H1 (cell line): ENCODE results near the gene SF3B3. TPM values are rescaled to one million over a fixed set of nuclear protein-coding genes. Genes with fewer than 3 reads are reported as not detected.

Experiments used
- CTCF ChIA-PET: fragments of 300-600 bp; sonication (Branson Sonifier 250); formaldehyde crosslinking; loops from one replicate; lab custom pipeline; 2021; ENCODE audit not compliant: partially characterized antibody; lab: Charles Lee
- POLR2A ChIA-PET: fragments of 300-600 bp; sonication (Branson Sonifier 250); formaldehyde crosslinking; loops from one replicate; lab custom pipeline; 2021; ENCODE audit warnings: inconsistent platforms; ENCODE audit not compliant: partially characterized antibody; lab: Charles Lee
- DNase-seq, 2 experiments: peaks; one replicate each; pipeline versions ENCODE4 v3.0.0 to v3.0.0-alpha.2; 2010 to 2022; ENCODE audit warnings: low spot score in 2 of 2, low read depth in 1 of 2, mixed read lengths in 1 of 2
- FAIRE-seq: peaks from 2 replicates; lab custom pipeline; 2011; peaks lifted over from hg19 to GRCh38; lab: Jason Lieb, UNC
- H2AFZ ChIP-seq: 2 replicates; pipeline ENCODE4 v1.8.1; 2012; ENCODE audit warnings: low read length, inconsistent platforms
- H2AK5ac ChIP-seq: 2 replicates; pipeline ENCODE4 v1.6.1; 2013; ENCODE audit warnings: low read depth, low read length
- H2BK120ac ChIP-seq: replicated peaks from 2 replicates; pipeline ENCODE3; 2013; ENCODE audit warnings: low read depth, low read length, inconsistent platforms
- H2BK12ac ChIP-seq: 2 replicates; pipeline ENCODE4 v1.6.1; 2013; ENCODE audit warnings: low read depth, low read length
- H2BK15ac ChIP-seq: 2 replicates; pipeline ENCODE4 v1.6.1; 2013; ENCODE audit warnings: low read length
- H2BK20ac ChIP-seq: 2 replicates; pipeline ENCODE4 v1.6.1; 2013; ENCODE audit warnings: low read length
- H2BK5ac ChIP-seq: 2 replicates; pipeline ENCODE4 v1.6.1; 2013; ENCODE audit warnings: low read depth, low read length
- H3K14ac ChIP-seq: 2 replicates; pipeline ENCODE4 v1.6.1; 2013; ENCODE audit warnings: inconsistent platforms; ENCODE audit not compliant: insufficient read length
- H3K18ac ChIP-seq: 2 replicates; pipeline ENCODE4 v1.6.1; 2013; ENCODE audit warnings: low read length; ENCODE audit errors: extremely low read depth
- H3K23ac ChIP-seq: 2 replicates; pipeline ENCODE4 v1.6.1; 2013; ENCODE audit warnings: inconsistent platforms; ENCODE audit not compliant: insufficient read length
- H3K23me2 ChIP-seq: 2 replicates; pipeline ENCODE4 v1.6.1; 2013; ENCODE audit warnings: low read depth, low read length
- H3K27ac ChIP-seq: 2 replicates; pipeline ENCODE4 v1.6.1; 2011; ENCODE audit warnings: low read depth, low read length, inconsistent platforms
- H3K27me3 ChIP-seq, 4 experiments: replicated peaks in 1 of 4; 1 replicate in 1 of 4; 2 replicates in 3 of 4; pipeline versions ENCODE4 v1.6.1 to v1.8.1; 2011 to 2013; ENCODE audit warnings: low read length in 3 of 4, mild to moderate bottlenecking in 3 of 4, inconsistent platforms in 2 of 4, mixed read lengths in 2 of 4, moderate library complexity in 1 of 4; ENCODE audit not compliant: control insufficient read depth in 3 of 4, insufficient read depth in 3 of 4; ENCODE audit errors: extremely low read depth in 1 of 4
- H3K36me3 ChIP-seq, 4 experiments: 2 replicates each; pipeline versions ENCODE4 v1.6.1 to v1.8.1; 2011 to 2013; ENCODE audit warnings: mild to moderate bottlenecking in 4 of 4, low read length in 3 of 4, moderate library complexity in 2 of 4, control low read depth in 1 of 4, inconsistent platforms in 1 of 4; ENCODE audit not compliant: insufficient read depth in 4 of 4, control insufficient read depth in 2 of 4
- H3K4ac ChIP-seq: replicated peaks from 2 replicates; pipeline ENCODE3; 2013; ENCODE audit warnings: low read length, low read depth, mixed read lengths, inconsistent platforms; ENCODE audit not compliant: insufficient read length
- H3K4me1 ChIP-seq, 4 experiments: replicated peaks in 1 of 4; 1 replicate in 1 of 4; 2 replicates in 3 of 4; pipeline versions ENCODE4 v1.6.1 to v1.8.1; 2011 to 2013; ENCODE audit warnings: low read length in 3 of 4, inconsistent platforms in 2 of 4, mixed read lengths in 1 of 4; ENCODE audit not compliant: insufficient read depth in 4 of 4, control insufficient read depth in 3 of 4
- H3K4me2 ChIP-seq, 2 experiments: 2 replicates each; pipeline versions ENCODE4 v1.6.1 to v1.8.1; 2011 to 2013; ENCODE audit warnings: low read depth in 2 of 2, low read length in 2 of 2, control low read depth in 1 of 2, inconsistent platforms in 1 of 2, mild to moderate bottlenecking in 1 of 2; ENCODE audit not compliant: insufficient read depth in 1 of 2
- H3K4me3 ChIP-seq, 4 experiments: fragments of 200-600, 300-600 bp in 1 of 4; sonication (generic), shearing (Covaris generic), sonication (Bioruptor Twin) in 1 of 4; 2 replicates each; pipeline versions ENCODE4 v1.5.1 to v1.8.1; 2011 to 2016; ENCODE audit warnings: low read length in 4 of 4, low read depth in 3 of 4, control low read depth in 2 of 4, inconsistent platforms in 2 of 4, mild to moderate bottlenecking in 2 of 4, mixed read lengths in 1 of 4, moderate library complexity in 1 of 4; ENCODE audit not compliant: insufficient read depth in 2 of 4; ENCODE audit errors: extremely low read depth in 1 of 4
- H3K56ac ChIP-seq: replicated peaks from 2 replicates; pipeline ENCODE3; 2013; ENCODE audit warnings: low read depth, mild to moderate bottlenecking, mixed read lengths, low read length, inconsistent platforms; ENCODE audit not compliant: insufficient read length
- H3K79me1 ChIP-seq: 2 replicates; pipeline ENCODE4 v1.6.1; 2013; ENCODE audit warnings: low read depth, low read length, control low read depth
- H3K79me2 ChIP-seq, 2 experiments: 2 replicates each; pipeline versions ENCODE4 v1.6.1 to v1.8.1; 2012 to 2013; ENCODE audit warnings: low read length in 2 of 2, mild to moderate bottlenecking in 2 of 2, inconsistent platforms in 1 of 2; ENCODE audit not compliant: insufficient read depth in 2 of 2, control insufficient read depth in 1 of 2
- H3K9ac ChIP-seq, 4 experiments: replicated peaks in 1 of 4; 1 replicate in 1 of 4; 2 replicates in 3 of 4; pipeline versions ENCODE4 v1.6.1 to v1.8.1; 2011 to 2013; ENCODE audit warnings: low read depth in 3 of 4, low read length in 3 of 4, control low read depth in 2 of 4, mild to moderate bottlenecking in 2 of 4, moderate library complexity in 2 of 4, inconsistent platforms in 1 of 4; ENCODE audit errors: extremely low read depth in 1 of 4
- H3K9me3 ChIP-seq, 2 experiments: 2 replicates each; pipeline versions ENCODE4 v1.6.1 to v1.8.1; 2012 to 2013; ENCODE audit warnings: mild to moderate bottlenecking in 2 of 2, moderate library complexity in 2 of 2, control low read depth in 1 of 2, inconsistent platforms in 1 of 2, low read depth in 1 of 2, low read length in 1 of 2, mixed read lengths in 1 of 2; ENCODE audit not compliant: insufficient read depth in 2 of 2
- H4K20me1 ChIP-seq, 2 experiments: replicated peaks in 1 of 2; 2 replicates each; pipeline versions ENCODE3 to v1.8.1; 2011 to 2013; ENCODE audit warnings: inconsistent platforms in 2 of 2, low read length in 2 of 2, mild to moderate bottlenecking in 1 of 2; ENCODE audit not compliant: insufficient read depth in 2 of 2, control insufficient read depth in 1 of 2
- H4K5ac ChIP-seq: 2 replicates; pipeline ENCODE4 v1.6.1; 2013; ENCODE audit warnings: low read length, low read depth, mixed read lengths, inconsistent platforms; ENCODE audit not compliant: insufficient read length
- H4K8ac ChIP-seq: 2 replicates; pipeline ENCODE4 v1.8.0; 2013; ENCODE audit warnings: mild to moderate bottlenecking, moderate library complexity, low read length, inconsistent platforms; ENCODE audit not compliant: insufficient read depth; ENCODE audit errors: extremely low read depth
- H4K91ac ChIP-seq: replicated peaks from 2 replicates; pipeline ENCODE3; 2013; ENCODE audit warnings: low read length, mixed read lengths, inconsistent platforms; ENCODE audit not compliant: insufficient read length
- ASH2L ChIP-seq: fragments of 200-600, 300-600 bp; sonication (generic); IDR thresholded peaks from one replicate; pipeline ENCODE4 v1.7.1; 2017; ENCODE audit warnings: low read length
- CEBPB ChIP-seq: IDR thresholded peaks from 2 replicates; pipeline ENCODE4 v1.6.1; 2012; ENCODE audit warnings: low read depth, low read length
- CHD2 ChIP-seq: IDR thresholded peaks from 2 replicates; pipeline ENCODE4 v1.6.1; 2012; ENCODE audit warnings: low read length, improper control_type of control experiment
- EZH2 ChIP-seq: fragments of 200-600 bp; sonication (generic); IDR thresholded peaks from 2 replicates; pipeline ENCODE4 v1.7.1; 2012; ENCODE audit warnings: low read depth, mild to moderate bottlenecking, moderate library complexity, low read length, inconsistent platforms; ENCODE audit not compliant: severe bottlenecking
- FOSL1 ChIP-seq: IDR thresholded peaks from 2 replicates; pipeline ENCODE4 v1.6.1; 2011; ENCODE audit warnings: mild to moderate bottlenecking, low read depth, low read length, moderate library complexity; ENCODE audit not compliant: insufficient read depth
- GTF2F1 ChIP-seq: IDR thresholded peaks from 2 replicates; pipeline ENCODE4 v1.6.1; 2012; ENCODE audit warnings: low read depth, low read length, improper control_type of control experiment, borderline replicate concordance
- KDM1A ChIP-seq: fragments of 200-600, 300-600 bp; sonication (generic); IDR thresholded peaks from 2 replicates; pipeline ENCODE4 v1.7.1; 2016; ENCODE audit warnings: mild to moderate bottlenecking, low read length, borderline replicate concordance
- RBBP5 ChIP-seq: IDR thresholded peaks from 2 replicates; pipeline ENCODE4 v1.7.1; 2012; ENCODE audit warnings: low read depth, mild to moderate bottlenecking, inconsistent platforms, low read length, moderate library complexity, borderline replicate concordance
- RXRA ChIP-seq: IDR thresholded peaks from 2 replicates; pipeline ENCODE4 v1.6.1; 2011; ENCODE audit warnings: low read depth, mild to moderate bottlenecking, low read length, moderate library complexity; ENCODE audit not compliant: insufficient read depth
- SIN3A ChIP-seq, 2 experiments: IDR thresholded peaks in 1 of 2; conservative IDR thresholded peaks in 1 of 2; 2 replicates each; pipeline ENCODE4 v1.6.1; 2011 to 2012; ENCODE audit warnings: low read length in 2 of 2, improper control_type of control experiment in 1 of 2, low read depth in 1 of 2, mild to moderate bottlenecking in 1 of 2
- SIX5 ChIP-seq: IDR thresholded peaks from 2 replicates; pipeline ENCODE4 v1.6.1; 2011; ENCODE audit warnings: mild to moderate bottlenecking, low read depth, low read length
- SRF ChIP-seq: IDR thresholded peaks from 2 replicates; pipeline ENCODE4 v1.6.1; 2011; ENCODE audit warnings: mild to moderate bottlenecking, low read depth, low read length, moderate library complexity
- TCF12 ChIP-seq: IDR thresholded peaks from 2 replicates; pipeline ENCODE4 v1.6.1; 2011; ENCODE audit warnings: low read depth, mild to moderate bottlenecking, low read length
- WGBS, 2 experiments: shearing (Covaris generic) in 1 of 2; methylation state at CpG; one replicate each; pipeline versions ENCODE4 v1.1.6 to v1.1.7; 2013 to 2015; ENCODE audit warnings: low lambda C conversion rate in 2 of 2, mixed read lengths in 2 of 2, inconsistent platforms in 1 of 2, low coverage in 1 of 2, missing lambda C conversion rate in 1 of 2; ENCODE audit not compliant: insufficient replicate concordance in 2 of 2, insufficient coverage in 1 of 2, insufficient read length in 1 of 2; ENCODE audit errors: extremely low coverage in 1 of 2, missing lambda C conversion rate in 1 of 2; 5-methylcytosine and 5-hydroxymethylcytosine counted together
- polyA plus RNA-seq, 7 experiments: library from polyadenylated mRNA; depleted of rRNA in 3 of 7; stranded (reverse) in 5 of 7; unstranded in 2 of 7; fragments of >200 nt in 5 of 7; fragments of 200-250 nt in 2 of 7; gene quantifications; 1 replicate in 5 of 7; 2 replicates in 1 of 7; 4 replicates in 1 of 7; pipeline versions ENCODE4 v1.2.1 to v1.2.3, GENCODE V29; 2011 to 2013; ENCODE audit warnings: missing spikeins in 2 of 7, mixed read lengths in 2 of 7
- total RNA-seq: library from RNA; stranded (reverse); fragmentation: NEBNext Ultra II Directional; extraction: Animal tissue kit (Norgen Biotek cat#: 25700); gene quantifications from 2 replicates; pipeline ENCODE4 v1.2.1, GENCODE V29; 2021

Gene SF3B3
- total and polyA plus RNA-seq, 2 of the 8 experiments (the other 6 are each of a cell fraction or from before 2014, with no cell fraction given), result 241 to 521 TPM

GRCh38 chr16:70602831-70603230 is 79.2 kb downstream of the SF3B3 start:
- H2AK5ac ChIP-seq, result no peak overlapping the region
- 0 out of 7 replicates have a peak, but pooled peaks cover 0 to 2% (median 0%) of the 10 kb centered on the region in 4 experiments for H3K27me3 ChIP-seq
- H2BK12ac ChIP-seq, result no peak overlapping the region
- H3K23me2 ChIP-seq, result no peaks in the 10 kb centered on the region
- no peak overlapping the region for H3K4me2 ChIP-seq
- WGBS, 2 experiments, result 85% methylated on average over 8 of the region's 8 CpGs; no CpG with 5 or more reads in 1 of the 2 experiments
- H4K8ac ChIP-seq, result no peak overlapping the region
- H3K4me1 ChIP-seq, result no peaks in the 10 kb centered on the region
- no peak overlapping the region for H3K18ac ChIP-seq
- FAIRE-seq, result no peak
- H3K4ac ChIP-seq, result no peak overlapping the region
- no peak overlapping the region for H3K14ac ChIP-seq
- H3K9me3 ChIP-seq, result no peaks in the 10 kb centered on the region
- H2BK120ac ChIP-seq, result no peak overlapping the region
- H2BK5ac ChIP-seq, result no peak overlapping the region
- H4K20me1 ChIP-seq, result no peaks in the 10 kb centered on the region
- no peak overlapping the region for H3K23ac ChIP-seq
- TF ChIP-seq CEBPB (no peak), RXRA (no peak), FOSL1 (no peak), CHD2 (no peak), SIN3A (conservative IDR thresholded peaks at IDR 0.05 in 1 of 2, IDR thresholded peaks at IDR 0.05 in 1 of 2; ENCODE audit: low read depth in 1 of 2, low read length in 2 of 2) (no peak), SRF (no peak), RBBP5 (no peak), ASH2L (no peak), KDM1A (no peak), TCF12 (no peak), EZH2 (no peak), SIX5 (no peak), GTF2F1 (no peak)
- ChIA-PET CTCF (interaction anchor here (0.6 to 2.9 kb wide), 5 partner anchors 8 to 50 kb away, joined by 3 to 36 read pairs (median 4); no protein-coding TSS in a partner anchor), POLR2A (interaction anchor here (1.4 to 4.2 kb wide), 4 partner anchors 8 to 30 kb away, joined by 3 to 32 read pairs (median 10); no protein-coding TSS in a partner anchor)
- no peaks in the 10 kb centered on the region for H3K36me3 ChIP-seq
- no peak overlapping the region for H4K91ac ChIP-seq
- H2BK20ac ChIP-seq, result no peak overlapping the region
- H3K27ac ChIP-seq, result no peak overlapping the region
- no peak overlapping the region for H4K5ac ChIP-seq
- no peaks in the 10 kb centered on the region for H3K79me1 ChIP-seq
- no peak overlapping the region for H2AFZ ChIP-seq
- H3K56ac ChIP-seq, result no peak overlapping the region
- DNase-seq, result no peak
- H3K9ac ChIP-seq, result no peak overlapping the region
- no peak overlapping the region for H3K4me3 ChIP-seq
- H2BK15ac ChIP-seq, result no peak overlapping the region
- no peaks in the 10 kb centered on the region for H3K79me2 ChIP-seq
